ENCODE data around the gene CX3CR1.
"Not testable (repeated sequence)": the region's sequence is repeated elsewhere in the genome, so short reads cannot be mapped to it uniquely, and the experiment has no call there.

Gene CX3CR1

GRCh38 chr3:39323494-39323893 lies 43.7 kb upstream of the CX3CR1 start:
- H3K27ac ChIP-seq, result no peak overlapping the region
- H3K9me3 ChIP-seq (ENCODE audit: severe bottlenecking), result peaks cover 1% of the 10 kb centered on the region
- TF ChIP-seq, protein P1, sequence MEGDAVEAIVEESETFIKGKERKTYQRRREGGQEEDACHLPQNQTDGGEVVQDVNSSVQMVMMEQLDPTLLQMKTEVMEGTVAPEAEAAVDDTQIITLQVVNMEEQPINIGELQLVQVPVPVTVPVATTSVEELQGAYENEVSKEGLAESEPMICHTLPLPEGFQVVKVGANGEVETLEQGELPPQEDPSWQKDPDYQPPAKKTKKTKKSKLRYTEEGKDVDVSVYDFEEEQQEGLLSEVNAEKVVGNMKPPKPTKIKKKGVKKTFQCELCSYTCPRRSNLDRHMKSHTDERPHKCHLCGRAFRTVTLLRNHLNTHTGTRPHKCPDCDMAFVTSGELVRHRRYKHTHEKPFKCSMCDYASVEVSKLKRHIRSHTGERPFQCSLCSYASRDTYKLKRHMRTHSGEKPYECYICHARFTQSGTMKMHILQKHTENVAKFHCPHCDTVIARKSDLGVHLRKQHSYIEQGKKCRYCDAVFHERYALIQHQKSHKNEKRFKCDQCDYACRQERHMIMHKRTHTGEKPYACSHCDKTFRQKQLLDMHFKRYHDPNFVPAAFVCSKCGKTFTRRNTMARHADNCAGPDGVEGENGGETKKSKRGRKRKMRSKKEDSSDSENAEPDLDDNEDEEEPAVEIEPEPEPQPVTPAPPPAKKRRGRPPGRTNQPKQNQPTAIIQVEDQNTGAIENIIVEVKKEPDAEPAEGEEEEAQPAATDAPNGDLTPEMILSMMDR (IDR thresholded peaks at IDR 0.05; ENCODE audit: low read depth, low read length), result no peak
- H3K27me3 ChIP-seq (ENCODE audit: insufficient read depth, low read depth, severe bottlenecking), result no peaks in the 10 kb centered on the region
- no peak overlapping the region for H3K4me3 ChIP-seq (ENCODE audit: low read depth, low read length)
- DNase-seq, result no peak
- no peaks in the 10 kb centered on the region for H3K36me3 ChIP-seq

DNA sequence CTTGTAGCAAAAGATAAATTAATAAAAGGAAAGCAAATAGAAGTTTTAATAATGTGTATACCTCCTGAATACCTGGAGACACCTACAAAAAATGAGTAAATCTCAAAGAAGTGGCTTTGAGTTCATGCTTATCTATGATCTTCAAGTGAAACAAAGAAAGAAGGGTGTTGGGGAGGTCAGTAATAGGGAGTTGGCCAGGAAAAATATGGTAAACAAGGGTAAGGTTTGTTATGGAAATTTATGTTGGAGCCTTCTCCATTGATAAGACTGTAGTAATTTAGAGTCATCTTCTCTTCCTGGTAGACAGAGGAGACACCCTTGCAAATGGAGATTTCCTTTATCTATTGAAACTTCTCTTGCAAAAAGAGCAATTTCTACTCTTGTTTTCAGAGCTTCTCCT lies 43.1 kb upstream of the CX3CR1 start:
- TF ChIP-seq, protein P1 (IDR thresholded peaks at IDR 0.05; ENCODE audit: low read depth, low read length), result no peak
- no peak overlapping the region for H3K4me3 ChIP-seq (ENCODE audit: low read depth, low read length)
- H3K27me3 ChIP-seq (ENCODE audit: insufficient read depth, low read depth, severe bottlenecking), result no peaks in the 10 kb centered on the region
- no peak overlapping the region for H3K27ac ChIP-seq
- no peaks in the 10 kb centered on the region for H3K9me3 ChIP-seq (ENCODE audit: severe bottlenecking)
- no peaks in the 10 kb centered on the region for H3K36me3 ChIP-seq
- DNase-seq, result no peak

DNA sequence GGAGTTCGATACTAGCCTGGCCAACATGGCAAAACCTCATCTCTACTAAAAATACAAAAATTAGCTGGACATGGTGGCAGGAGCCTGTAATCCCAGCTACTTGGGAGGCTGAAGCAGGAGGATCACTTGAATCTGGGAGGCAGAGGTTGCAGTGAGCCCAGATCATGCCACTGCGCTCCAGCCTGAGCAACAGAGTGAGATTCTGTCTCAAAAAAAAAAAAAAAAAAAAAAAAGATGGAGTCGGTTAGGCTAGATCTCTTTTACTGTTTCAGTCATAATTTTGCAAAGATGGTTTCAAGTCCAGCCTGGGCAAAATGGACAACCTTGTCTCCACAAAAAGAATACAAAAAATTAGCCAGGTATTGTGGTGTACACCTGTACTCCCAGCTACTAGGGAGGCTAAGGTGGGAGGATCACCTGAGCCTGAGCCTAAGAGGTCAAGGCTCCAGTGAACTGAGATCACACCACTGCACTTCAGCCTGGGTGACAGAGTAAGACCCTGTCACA lies 42.4 kb upstream of the CX3CR1 start:
- not testable (repeated sequence) for DNase-seq; H3K4me3 ChIP-seq (ENCODE audit: low read depth, low read length); H3K9me3 ChIP-seq (ENCODE audit: severe bottlenecking); H3K27me3 ChIP-seq (ENCODE audit: insufficient read depth, low read depth, severe bottlenecking); H3K36me3 ChIP-seq; H3K27ac ChIP-seq

DNA sequence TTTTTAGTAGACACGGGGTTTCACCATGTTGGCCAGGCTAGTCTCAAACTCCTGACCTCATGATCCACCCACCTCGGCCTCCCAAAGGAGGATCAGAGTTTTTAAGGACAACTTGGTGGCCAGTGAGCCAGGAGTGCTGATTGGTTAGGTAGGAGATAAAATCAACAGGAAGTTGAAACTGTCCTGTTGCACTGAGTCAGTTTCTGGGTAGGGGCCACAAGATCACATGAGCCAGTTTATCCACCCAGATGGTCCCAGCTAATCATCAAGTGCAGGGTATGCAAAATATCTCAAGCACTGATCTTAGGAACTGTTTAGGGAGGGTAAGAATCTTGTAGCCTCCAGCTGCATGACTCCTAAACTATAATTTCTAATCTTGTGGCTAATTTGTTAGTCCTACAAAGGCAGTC lies 41.7 kb upstream of the CX3CR1 start:
- not testable (repeated sequence) for H3K27me3 ChIP-seq (ENCODE audit: insufficient read depth, low read depth, severe bottlenecking); DNase-seq; H3K9me3 ChIP-seq (ENCODE audit: severe bottlenecking); H3K27ac ChIP-seq; H3K4me3 ChIP-seq (ENCODE audit: low read depth, low read length); H3K36me3 ChIP-seq

- no peak overlapping the region for H3K27ac ChIP-seq
- H3K27me3 ChIP-seq (ENCODE audit: insufficient read depth, low read depth, severe bottlenecking), result no peaks in the 10 kb centered on the region
- no peak for DNase-seq
- no peaks in the 10 kb centered on the region for H3K36me3 ChIP-seq
- TF ChIP-seq, protein P1 (IDR thresholded peaks at IDR 0.05; ENCODE audit: low read depth, low read length), result no peak
- H3K4me3 ChIP-seq (ENCODE audit: low read depth, low read length), result no peak overlapping the region
- no peaks in the 10 kb centered on the region for H3K9me3 ChIP-seq (ENCODE audit: severe bottlenecking)
Measured at GRCh38 chr3:39319249-39319648, 39.4 kb upstream of the CX3CR1 start.

GRCh38 chr3:39318301-39318700 lies 38.5 kb upstream of the CX3CR1 start:
- Histone ChIP-seq H3K36me3 (no peaks in the 10 kb centered on the region), H3K27me3 (ENCODE audit: insufficient read depth, low read depth, severe bottlenecking) (no peaks in the 10 kb centered on the region), H3K4me3 (ENCODE audit: low read depth, low read length) (no peak overlapping the region), H3K27ac (no peak overlapping the region), H3K9me3 (ENCODE audit: severe bottlenecking) (no peaks in the 10 kb centered on the region)
- DNase-seq, result no peak
- TF ChIP-seq, protein P1 (IDR thresholded peaks at IDR 0.05; ENCODE audit: low read depth, low read length), result no peak

GRCh38 chr3:39317571-39318169 lies 37.8 kb upstream of the CX3CR1 start:
- DNase-seq, result no peak
- Histone ChIP-seq H3K27ac (no peak overlapping the region), H3K4me3 (ENCODE audit: low read depth, low read length) (no peak overlapping the region)

More at GRCh38 chr3:39317571-39318169, 37.8 kb upstream of the CX3CR1 start:
- TF ChIP-seq, protein P1 (IDR thresholded peaks at IDR 0.05; ENCODE audit: low read depth, low read length), result no peak
- Histone ChIP-seq H3K9me3 (ENCODE audit: severe bottlenecking) (no peaks in the 10 kb centered on the region), H3K27me3 (ENCODE audit: insufficient read depth, low read depth, severe bottlenecking) (no peaks in the 10 kb centered on the region), H3K36me3 (no peaks in the 10 kb centered on the region)
